Occipital lobe (tissue), 2 donors: ENCODE data around the gene SSH2. TPM values are rescaled to one million over a fixed set of nuclear protein-coding genes. Genes with fewer than 3 reads are reported as not detected.
A peak's percentile ranks its signal among the peaks of the same experiment; 100 is the strongest.

ENCODE experiments used
- DNase-seq: peaks from one replicate; lab custom pipeline; 2025; lab: John Stamatoyannopoulos, UW
- total RNA-seq: library from RNA; depleted of rRNA; stranded (reverse); fragments of >200 nt; gene quantifications from one replicate; pipeline ENCODE4 v1.2.3, GENCODE V29; 2014

SSH2 gene
- total RNA-seq, 1 donor from 2014 or later: 19.8 TPM

- DNase-seq: no peak
Observed at GRCh38 chr17:29612404-29613280, 317.4 kb downstream of the SSH2 start.

DNA sequence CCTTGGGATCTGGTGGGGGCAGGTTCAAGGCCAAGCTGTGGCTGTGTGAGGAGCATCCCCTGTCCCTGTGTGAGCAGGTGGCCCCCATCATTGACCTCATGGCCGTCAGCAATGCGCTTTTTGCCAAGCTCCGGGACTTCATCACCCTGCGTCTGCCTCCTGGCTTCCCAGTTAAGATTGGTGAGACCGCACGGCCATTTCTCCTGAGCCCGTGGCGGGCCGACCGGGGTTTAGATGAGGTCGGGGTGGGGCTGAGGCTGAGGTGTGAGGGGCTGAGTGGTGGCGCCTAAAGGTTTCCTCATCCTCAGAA, 318.0 kb downstream of the SSH2 start:
- DNase-seq: no peak

- no peak for DNase-seq
Observed at GRCh38 chr17:29611351-29612093, 318.5 kb downstream of the SSH2 start.

DNA sequence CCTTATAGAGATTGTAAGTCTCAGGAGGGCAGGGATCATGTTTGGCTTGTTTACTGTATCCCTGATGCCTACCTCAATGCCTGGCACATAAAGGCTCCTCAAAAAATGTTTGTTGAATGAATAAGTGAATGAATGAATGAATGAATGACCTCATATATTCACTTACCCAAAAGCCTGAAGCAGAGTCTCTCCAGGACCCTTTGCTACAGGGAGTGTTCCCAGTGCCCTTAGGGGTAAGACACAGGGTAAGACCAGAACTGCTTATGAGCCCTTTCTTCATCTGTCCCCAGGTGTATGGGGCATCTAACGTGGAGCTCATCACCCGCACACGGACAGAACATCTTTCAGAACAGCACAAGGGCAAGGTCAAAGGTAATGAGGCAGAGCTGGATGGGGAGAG, 319.6 kb downstream of the SSH2 start:
- DNase-seq: no peak

- no peak for DNase-seq
Observed at GRCh38 chr17:29608986-29609385, 321.0 kb downstream of the SSH2 start.

DNA sequence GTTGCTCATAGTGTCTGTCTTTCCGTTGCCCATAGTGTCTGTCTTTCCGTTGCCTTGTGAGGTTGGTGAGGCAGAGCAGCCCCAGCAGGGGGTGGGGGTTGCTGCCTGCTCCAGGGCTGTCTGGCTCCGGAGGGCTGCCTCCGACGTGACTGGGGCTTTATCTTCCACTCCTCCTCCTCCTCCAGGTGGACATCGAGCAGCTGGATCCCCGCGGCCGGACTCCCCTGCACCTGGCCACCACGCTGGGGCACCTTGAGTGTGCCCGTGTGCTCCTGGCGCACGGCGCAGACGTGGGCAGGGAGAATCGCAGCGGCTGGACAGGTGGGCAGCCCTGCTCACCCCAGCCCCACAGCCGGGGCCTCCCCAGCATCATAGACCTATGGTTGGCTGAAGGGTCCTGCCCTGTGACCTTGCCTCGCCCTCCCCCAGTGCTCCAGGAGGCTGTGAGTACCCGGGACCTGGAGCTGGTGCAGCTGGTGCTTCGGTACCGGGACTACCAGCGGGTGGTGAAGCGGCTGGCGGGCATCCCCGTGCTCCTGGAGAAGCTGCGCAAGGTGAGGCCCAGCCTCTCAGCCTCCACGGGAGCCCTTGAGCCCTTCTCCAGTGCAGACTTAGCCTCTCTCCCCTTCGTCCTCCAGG, 322.4 kb downstream of the SSH2 start:
- no peak for DNase-seq

DNA sequence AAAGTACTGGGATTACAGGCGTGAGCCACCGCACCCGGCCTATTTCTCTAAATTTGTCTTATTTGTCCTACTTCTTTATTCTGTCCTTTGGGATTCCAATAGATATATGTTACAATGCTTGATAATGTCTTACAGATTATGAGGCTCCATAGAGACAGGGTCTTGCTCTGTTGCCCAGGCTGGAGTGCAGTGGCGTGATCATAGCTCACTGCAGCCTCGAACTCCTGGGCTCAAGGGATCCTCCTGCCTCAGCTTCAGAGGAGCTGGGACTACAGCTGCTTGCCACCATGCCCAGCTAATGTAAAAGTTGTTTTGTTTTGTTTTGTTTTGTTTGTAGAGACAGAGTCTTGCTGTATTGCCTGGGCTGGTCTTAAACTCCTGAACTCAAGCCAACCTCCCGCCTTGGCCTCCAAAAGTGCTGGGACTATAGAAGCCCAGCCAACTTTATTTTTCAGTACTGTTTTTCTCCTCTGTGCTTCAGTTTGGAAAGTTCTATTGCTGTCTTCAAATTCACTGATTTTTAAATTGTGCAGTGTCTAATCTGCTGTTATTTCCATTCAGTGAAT, 326.8 kb downstream of the SSH2 start:
- DNase-seq: no peak

GRCh38 chr17:29597361-29598172, 332.5 kb downstream of the SSH2 start:
- DNase-seq: no peak

DNA sequence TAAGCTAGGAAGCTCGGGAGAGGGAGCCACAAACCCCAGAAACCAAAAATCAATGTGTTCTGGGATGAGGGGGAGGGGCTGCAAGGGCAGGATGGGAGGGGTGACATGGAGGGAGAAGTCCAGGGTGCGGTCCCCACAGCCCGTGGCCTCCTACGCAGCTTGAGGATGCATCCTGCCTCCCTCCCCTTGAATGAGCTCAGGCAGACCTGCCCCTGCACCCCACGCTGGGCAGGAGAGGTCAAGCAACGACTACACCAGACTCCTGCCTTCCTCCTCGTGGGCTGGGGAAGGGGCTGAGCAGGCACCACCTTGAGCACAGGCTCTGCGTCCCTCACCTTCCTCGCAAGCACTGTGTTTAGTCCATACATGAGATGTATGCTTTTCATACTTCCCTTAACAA, 333.2 kb downstream of the SSH2 start:
- no peak for DNase-seq

DNA sequence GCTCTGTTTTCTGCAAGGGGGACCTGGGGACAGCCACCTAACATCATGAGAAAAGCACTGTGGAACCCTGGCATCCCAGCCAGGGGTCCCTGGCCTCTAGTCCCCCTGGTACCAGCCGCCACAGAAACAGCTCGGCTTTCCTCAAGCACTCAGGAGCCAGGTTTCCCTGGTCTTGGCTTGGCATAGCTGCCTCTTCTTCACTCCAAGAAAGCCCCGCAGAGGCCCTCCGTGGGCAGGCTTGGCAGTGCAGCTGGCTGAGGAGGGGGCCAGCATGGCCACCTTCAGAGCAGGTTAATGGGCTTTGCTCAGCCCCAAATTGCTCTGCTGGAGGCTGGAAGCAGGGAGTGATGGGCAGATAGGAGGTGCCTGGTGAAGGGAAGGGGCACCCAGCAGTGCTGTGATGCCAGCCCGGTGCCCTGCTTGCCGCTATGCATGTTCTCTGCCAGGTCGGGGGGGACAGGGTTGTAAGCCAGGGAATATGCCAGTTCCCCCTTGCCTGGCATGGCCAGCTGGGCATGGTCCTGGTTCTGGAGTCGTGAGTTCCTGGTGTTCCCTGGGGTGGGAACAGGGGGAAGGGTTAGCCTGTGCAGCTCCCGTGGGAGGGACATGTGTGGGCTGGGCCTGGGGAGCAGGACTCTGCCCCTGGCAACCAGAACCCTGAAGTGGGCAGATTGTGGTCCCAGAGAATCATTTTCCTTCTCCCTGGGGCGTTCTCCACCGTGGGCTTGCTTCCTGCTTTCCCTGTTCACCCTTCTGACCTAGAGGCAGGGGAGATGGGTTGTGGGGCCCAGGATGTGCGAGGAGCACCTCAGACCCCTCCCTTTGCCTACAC, 333.9 kb downstream of the SSH2 start:
- no peak for DNase-seq

DNA sequence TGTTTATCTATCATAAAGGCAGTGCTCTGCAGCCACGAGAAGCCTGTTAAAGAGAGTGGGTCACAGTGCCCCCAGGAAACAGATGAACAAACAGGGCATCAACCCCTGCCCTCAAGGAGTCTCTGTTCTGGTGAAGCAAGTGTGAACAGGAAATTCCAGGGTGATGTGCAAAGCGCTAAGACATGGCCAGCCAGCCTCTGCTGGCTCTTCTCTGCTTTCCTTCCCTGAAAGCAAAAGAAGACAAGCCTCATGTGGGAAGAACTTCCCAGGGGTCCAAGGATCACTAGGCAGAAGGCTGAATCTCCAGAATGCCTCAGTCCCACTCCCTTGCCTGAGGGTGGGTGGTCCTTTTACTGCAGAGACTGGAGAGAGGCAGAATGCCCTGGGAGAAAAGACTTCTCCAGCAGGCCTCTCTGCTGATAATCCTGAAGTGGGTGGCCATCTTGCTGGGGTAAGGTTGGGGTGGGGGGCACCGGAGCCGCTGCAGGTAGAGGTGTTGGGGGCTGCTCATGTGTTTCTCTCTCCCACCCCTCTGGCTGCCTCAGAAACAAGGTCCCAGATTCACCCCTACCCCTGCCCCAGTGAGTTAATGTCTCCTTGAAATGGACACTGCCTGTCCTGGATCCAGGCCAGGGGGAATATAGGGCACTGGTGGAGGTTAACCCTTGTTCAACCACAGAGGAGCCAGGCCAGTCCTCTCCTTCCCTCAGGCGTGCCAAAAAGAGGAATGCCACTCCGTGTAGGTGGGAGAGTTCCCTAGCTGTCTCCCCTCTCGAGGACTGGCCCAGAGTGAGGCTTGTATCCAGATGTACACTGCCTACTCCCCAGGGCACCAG, 334.7 kb downstream of the SSH2 start:
- no peak for DNase-seq

GRCh38 chr17:29594519-29595090, 335.4 kb downstream of the SSH2 start:
- no peak for DNase-seq

DNA sequence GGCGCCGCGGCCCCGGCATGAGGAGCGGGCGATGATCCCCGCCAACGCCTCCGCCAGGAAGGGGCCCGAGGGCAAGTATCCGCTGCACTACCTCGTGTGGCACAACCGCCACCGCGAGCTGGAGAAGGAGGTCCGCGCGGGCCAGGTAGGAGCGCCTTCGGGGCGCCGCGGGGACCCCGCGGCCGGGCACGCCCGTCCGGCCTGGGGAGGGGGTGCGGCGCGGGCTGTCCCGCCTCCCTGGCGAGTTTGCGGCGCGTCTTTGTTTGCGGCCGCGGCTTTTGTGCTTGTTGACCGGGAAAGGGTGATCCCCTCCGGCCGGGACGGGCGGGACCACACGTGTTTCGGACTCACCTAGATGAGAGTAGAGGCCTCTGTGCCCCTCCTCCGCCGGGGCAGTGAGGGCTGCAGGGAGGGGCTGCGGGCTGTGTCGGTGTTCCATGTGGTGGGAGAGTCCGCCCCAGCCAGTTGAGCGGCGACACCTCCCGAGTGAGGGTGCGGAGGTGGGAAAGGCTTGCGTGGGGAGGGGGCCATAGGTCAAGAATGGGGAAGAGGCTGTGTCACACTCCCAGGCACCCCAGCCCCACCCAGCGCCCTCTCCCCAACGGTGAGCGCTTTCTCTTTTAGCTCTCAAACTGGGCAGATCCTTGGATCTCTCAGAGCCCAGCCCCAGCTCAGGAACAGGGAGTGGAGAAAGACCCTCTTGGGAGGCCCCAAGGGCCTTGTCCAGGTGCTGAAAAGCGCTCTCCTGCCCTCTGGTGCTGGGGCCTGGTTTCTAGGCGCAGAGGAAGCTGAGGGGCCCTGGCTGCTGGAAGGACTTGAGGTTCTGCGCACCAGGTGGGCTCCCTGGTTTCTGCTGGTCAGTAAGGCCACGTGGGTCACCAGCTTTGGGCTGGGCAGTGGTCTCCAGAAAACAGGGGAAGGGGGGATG, 336.2 kb downstream of the SSH2 start:
- DNase-seq: no peak

GRCh38 chr17:29592850-29593551, 337.0 kb downstream of the SSH2 start, which contains the start of gene ANKRD13B:
Gene ANKRD13B, plus strand, starts transcription at chr17:29593132. Its CDS starts 490 bp downstream, at chr17:29593622.
- peak; percentile 55 for DNase-seq

GRCh38 chr17:29591737-29592608, 338.1 kb downstream of the SSH2 start:
- DNase-seq: peak; percentile 82

- peak; percentile 59 for DNase-seq
Observed at GRCh38 chr17:29591146-29591736, 338.8 kb downstream of the SSH2 start.
